OCI-LY7 (cell line): Measurements from ENCODE around the gene LIX1.

Source experiments
- CTCF ChIP-seq: fragments of 200-600 bp; sonication (generic); conservative IDR thresholded peaks from 2 replicates; pipeline ENCODE4 v1.5.1; 2014; ENCODE audit warnings: mild to moderate bottlenecking, antibody characterized with exemption, low read length, moderate library complexity, mixed read lengths
- EZH2phosphoT487 ChIP-seq: fragments of 200-600 bp; sonication (generic); IDR thresholded peaks from 2 replicates; pipeline ENCODE4 v1.6.1; 2018; ENCODE audit warnings: low read depth, borderline replicate concordance, mild to moderate bottlenecking, mixed run types, antibody characterized with exemption, low read length, moderate library complexity, mixed read lengths

- no peak for TF ChIP-seq CTCF
- no peak for TF ChIP-seq EZH2phosphoT487
Observed at GRCh38 chr5:97072696-97073095, 69.7 kb downstream of the LIX1 start.
